OCI-M1 (cell line): Measurements from ENCODE around the gene TMEM63A.
A peak's percentile ranks its signal among the peaks of the same experiment; 100 is the strongest.

Source experiments
- DNase-seq: peaks from one replicate; lab custom pipeline; 2025; lab: John Stamatoyannopoulos, UW

TMEM63A gene

DNA sequence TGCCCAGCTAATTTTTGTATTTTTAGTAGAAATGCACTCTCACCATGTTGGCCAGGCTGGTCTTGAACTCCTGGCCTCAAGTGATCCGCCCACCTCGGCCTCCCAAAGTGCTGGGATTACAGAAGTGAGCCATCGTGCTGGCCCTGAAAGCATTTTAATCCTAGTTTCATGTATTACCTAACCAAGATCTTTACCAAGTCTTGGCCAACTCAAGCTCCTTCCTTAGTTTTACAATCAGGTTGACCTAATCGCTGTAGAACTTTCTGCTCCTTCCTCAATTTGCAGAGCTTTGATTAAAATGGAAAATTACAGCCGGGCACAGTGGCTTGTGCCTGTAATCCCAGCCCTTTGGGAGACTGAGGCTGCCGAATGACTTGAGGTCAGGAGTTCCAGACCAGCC is 3.2 kb upstream of the TMEM63A start:
- DNase-seq, result no peak

DNA sequence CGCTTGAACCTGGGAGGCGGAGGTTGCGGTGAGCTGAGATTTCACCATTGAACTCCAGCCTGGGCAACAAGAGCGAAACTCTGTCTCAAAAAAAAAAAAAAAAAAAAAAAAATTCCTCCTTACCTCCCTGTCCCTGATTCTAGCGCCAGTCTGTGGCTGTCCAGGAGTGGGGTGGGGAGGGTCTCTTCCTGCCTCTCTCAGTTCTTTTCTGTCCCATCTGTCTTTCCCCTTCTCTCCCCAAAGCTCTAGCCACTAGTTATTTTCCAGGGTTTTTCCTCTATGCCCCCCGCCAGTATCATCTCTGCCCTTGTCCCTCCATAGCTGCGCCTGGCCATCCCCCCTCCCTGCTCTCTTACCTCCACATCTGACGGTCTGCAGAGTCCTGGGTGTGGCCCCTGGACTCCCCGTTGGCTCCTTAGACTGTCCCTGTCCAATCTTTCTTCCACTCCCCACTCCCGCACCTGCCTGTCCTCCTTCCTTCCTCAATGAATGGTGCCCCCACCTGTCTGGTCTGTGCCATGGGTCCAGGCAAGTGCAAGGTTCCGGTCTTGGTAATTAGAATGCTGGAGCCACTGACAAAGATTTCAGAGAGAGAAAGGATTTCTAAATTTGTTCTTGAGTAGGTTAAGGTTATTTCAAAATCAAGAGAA is 1.6 kb upstream of the TMEM63A start:
- no peak for DNase-seq

DNA sequence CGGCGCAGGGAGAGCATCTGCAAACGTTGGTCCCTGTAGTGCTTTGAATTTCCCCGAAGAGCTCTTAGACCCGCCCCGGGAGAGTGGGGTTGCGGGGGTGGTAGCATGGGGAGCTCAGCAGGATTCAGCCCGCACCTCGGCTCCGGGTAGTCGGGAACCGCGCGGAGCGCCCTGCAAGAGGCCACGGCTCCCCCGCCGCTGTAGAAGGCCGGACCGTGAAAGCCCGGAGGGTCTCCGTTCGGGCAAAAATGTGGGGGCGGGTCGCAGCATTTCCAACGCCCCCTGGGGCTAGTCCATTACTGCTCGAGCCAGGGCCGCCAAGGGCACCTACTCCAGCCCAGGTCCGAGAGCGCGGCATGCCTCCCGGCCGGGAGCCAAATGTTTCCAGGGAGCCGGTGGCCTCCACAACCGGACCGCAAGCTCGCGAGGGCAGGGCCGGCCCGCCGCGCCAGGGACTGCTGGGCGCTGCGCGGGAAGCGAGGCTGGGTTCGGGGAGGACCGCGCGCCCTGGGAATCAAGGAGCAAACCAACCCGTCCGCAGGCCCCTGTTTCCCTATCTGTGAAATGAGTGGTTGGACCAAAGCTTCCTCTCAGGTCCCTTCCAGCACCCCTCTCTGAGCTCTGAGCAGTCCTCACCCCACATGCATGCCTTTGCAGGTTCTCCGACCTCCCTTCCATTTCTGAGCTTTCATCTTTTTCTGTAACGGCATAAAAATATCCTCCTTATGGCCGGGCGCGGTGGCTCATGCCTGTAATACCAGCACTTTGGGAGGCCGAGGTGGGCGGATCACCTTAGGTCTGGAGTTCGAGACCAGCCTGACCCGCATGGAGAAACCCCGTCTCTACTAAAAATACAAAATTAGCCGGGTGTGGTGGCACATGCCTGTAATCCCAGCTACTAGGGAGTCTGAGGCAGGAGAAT is 775 bp upstream of the TMEM63A start:
- peak; percentile 62 for DNase-seq

DNA sequence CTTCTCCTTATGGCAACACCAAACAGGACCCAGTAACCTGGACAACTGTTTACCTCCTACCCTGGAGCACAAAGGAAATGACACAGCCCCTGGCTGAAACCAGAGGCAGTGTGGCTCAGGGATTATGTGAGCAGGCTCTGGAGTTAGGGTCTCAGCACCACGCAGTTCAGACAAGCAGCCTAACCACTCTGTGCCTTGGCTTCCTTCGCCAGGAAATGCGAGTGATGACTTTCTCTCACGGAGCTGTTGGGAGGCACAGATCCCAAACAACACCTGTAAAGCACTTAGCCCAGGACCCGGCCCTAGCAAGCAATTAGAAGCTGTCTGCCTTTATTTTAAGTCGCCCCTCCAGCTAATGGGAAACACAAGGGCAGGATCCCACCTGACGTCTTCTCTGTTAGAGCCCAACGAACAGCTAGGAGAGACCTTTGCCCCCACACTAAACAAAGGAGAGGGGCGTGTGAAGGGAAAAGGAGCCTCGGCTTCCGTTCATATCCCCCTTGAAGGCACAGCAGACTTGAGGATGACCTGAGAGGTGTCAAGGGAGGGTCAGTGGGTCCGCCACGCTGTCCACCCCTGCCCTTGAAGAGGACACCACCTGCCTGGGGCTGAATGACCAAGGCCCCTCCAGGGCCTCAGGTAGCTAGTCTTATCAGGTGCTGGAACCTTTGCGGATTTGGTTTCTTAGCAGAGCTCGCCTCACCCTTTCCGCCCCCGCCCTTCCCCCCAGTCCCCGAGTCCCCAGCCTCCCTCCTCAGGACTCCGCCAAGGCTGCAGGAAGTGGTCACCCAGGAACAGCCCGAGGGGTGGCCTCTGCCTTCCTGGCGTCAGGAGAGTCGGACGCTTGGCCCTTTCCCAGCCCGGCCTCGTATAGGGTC is 860 bp downstream of the TMEM63A start:
- peak; percentile 63 for DNase-seq

DNA sequence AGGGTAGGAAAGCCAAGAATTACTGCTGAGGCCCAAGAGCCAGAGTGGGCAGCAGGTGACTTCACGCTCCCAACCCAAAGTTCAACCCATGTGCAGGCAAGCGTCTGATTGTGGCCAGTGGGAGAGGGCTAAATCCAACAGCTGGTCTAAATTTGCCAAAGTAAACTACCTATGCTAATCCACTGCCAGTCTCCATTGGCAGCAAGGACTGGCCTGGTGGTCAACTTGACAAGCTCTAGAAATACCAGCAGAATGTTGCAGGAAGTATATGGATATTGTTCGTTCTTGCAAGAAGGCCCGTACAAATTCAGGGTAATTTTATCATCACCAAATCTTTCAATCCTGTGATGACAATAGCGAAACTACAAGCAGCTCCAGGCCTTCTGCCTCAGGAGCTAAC is 1.5 kb downstream of the TMEM63A start:
- DNase-seq, result peak; percentile 27

DNA sequence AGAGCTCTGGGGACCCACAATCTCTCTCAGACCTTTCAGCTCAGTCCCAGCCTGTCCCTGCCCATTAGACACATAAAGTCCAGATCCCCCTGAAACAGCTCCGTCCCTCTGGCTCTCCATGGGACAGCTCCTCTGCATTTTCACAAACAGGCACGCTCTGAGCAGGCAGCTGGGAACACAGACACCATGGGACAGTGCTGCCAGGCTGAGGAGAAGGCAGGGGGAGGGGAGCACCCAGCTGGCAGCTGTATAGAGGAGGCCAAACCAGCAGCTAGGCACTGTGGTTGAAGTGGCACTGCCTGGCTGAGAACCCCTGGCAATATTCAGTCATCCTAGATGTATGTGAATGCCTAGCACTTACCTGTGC is 2.0 kb downstream of the TMEM63A start:
- no peak for DNase-seq

DNA sequence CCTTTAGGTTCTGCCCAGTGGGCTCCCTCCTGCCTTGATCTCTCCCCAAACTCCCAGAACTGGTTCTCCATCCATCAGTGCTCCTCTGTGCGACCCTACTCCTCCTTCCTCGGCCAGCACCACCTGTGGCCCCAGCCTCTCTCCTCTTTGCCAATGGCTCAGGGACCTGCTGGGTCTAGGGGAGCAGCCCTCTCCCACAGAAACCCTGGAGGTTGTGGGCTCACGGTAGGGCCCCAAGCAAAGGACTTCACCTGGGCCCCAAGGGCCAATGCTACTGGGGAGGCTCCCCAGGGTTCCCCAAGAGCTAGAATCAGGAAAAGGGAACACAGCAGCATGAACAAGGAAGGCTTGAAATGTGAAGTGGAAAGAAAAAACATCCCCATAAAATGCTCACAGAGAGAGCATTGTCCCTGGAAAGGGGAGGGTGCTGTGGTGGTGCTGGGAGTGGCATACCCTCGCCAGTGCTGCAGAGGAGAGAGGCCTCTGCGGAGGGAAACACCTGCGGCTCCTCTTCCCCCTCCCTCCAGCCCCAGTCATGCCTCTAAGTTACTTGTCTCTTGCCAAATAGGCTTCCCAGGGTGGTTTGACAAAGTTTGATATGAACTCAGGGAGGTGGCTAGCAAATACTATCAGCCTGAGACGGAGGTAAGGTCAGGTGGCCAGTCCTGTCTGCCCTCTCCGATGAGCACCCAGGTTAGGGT is 2.5 kb downstream of the TMEM63A start:
- DNase-seq, result no peak

DNA sequence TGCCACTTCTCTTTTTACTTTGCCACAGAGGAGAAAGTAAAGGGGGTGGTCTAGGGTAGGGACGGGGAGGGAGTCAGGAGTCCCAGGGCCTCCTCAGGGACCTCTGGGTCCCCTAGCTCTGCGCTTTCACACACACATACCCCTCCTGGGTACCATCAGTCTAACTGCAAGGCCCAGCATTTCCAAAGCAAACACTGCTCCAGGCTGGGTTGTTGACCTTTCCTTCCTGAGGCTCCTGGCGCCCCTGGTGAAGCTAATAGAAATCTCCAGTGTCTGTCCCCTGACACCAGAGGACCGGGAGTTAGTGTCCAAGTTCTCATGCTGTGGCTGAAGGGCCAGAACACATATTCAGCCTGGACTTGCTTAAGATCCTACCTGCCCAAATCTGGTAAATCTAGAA is 3.9 kb downstream of the TMEM63A start:
- no peak for DNase-seq

DNA sequence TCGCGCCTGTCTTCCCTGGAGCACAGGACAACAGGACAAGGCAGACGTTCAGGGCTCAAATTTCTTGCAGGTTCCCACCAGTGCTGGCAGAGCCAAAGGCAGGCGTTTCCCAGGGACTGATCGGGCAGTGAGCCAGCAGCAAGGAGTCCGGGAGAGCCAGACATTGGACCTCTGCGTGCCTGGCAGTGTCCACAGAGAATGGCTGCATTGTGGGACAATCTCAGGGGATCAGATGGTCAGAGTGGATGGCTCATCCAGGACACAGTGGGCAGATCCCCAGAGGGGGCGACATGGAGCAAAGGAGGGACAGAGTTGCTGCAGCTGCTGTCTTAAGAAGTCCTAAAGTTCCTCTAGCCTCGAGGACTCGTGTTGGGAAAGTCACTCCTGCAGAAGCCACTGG is 4.6 kb downstream of the TMEM63A start:
- peak; percentile 58 for DNase-seq

DNA sequence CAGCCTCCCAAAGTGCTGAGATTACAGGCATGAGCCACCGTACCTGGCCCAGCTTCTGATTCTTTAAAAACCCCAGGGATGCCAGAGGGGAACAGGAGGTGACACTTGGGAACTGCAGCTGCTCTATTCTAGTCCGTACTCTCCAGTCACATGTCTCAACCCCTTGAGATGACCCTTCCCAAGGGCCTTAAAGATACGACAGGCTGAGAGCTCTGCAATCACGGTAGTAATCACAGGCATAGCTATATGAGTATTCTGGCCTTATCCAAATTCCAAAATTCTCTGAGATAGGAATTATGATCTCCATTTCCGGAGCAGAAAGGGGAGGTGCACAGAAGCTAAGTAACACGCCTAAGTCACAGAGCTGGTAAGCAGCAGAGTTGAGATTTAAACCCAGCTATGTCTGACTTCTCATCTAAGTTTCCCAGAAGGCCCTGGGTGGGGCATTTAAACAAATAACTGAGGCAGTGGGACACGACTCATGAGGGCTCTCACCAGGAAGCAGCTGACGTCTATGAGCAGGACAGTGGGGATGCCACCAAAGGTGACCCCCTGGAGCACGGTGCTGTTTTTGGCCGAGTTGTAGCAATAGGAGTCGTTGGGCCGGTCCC is 5.2 kb downstream of the TMEM63A start:
- DNase-seq, result no peak

DNA sequence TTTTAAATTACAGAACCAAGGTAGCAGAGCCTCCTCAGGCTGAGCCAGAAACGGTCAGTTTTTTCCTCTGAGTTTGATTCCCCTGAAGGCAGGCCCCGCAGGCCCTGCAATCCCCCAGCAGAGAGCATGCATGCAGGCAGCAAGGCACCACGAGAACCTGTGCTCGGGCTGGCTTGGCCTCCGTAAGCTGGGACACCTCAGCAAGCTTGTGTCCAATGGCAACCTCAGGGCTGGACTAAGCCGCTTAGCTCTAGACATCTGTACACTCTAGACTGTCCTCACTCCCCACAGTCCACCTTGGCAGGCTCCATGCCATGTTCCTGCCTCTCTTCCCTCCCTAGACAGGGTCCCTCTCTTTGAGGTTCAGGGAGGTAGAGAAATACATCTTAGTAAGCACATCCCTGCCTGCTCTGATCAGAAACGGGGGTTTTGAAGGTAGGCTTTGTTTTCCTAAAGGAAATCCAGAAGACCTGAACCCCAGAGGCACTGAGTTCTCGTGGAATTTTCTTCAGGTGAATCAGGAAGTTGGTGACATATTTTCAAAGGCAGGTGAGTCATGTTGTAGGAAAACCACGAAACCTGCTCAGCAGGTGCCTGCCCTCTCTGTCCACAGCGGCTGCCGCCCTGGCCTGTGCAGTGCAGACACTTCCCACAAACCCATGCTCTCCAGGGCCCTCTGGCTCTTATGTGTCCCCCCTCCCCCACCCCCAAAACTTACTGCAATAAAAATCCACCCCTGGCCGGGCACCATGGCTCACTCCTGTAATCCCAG is 7.0 kb downstream of the TMEM63A start:
- DNase-seq, result no peak

DNA sequence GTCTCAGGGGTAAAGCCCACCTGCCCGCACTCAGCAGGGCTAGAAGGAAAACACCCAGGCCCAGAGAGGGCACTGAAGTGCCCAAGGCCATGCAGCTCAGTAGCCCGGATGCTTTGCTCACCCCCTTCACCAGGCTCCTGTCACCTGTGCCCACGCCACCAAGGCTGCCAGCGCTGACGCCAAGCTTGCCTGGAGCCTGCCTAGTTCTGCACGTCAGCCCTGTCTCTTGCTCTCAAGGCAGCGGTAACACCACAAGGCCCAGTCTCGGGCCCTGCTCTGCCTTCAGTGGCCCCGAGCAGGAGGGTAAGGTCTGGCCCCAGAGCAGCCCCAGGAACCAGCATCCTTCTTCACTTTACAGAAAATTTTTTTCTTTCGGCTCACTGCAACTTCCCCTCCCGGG is 7.7 kb downstream of the TMEM63A start:
- DNase-seq, result no peak

DNA sequence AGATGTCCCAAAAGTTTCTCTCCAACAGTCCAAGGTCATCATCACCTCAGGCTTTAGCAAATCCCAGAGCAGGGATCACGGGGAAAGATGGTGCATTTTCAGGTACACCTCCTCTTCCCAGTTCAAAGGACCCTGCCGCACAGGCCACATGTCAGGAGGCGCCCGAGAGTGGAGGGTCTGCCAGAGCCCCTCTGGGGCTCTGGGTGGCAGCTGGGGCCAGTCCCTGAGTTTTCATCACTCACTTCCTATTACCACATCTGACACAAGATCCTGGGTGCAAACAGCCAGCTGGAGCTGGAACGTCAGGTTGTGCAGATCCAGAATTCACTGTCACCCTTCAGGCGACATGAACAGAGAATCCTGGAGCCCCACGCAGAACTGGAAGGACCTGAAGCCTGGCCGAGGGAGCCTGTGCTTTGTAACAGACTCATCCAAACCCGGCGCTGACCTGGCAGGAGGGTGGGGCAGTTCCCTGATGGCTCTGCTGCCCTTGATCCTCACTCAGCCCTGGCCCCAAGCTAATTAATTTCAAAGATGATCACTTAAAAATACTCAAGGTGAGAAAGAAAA is 8.8 kb downstream of the TMEM63A start:
- no peak for DNase-seq

DNA sequence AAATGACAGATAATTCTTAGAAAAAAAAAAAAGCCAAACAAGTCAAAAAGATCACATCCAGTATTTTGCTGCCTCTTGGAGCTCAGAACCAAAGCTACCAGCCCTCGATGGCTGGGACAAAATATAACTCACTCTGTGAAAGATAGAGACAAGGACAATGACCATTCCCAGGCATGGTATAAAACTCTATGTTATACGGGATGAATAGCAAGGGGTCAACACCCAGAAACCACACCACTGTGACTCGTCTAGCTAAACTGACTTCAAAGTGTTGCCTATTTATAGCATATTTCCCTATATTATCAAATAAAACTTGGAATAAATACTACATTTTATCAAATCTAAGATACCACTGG is 10.1 kb downstream of the TMEM63A start:
- no peak for DNase-seq

DNA sequence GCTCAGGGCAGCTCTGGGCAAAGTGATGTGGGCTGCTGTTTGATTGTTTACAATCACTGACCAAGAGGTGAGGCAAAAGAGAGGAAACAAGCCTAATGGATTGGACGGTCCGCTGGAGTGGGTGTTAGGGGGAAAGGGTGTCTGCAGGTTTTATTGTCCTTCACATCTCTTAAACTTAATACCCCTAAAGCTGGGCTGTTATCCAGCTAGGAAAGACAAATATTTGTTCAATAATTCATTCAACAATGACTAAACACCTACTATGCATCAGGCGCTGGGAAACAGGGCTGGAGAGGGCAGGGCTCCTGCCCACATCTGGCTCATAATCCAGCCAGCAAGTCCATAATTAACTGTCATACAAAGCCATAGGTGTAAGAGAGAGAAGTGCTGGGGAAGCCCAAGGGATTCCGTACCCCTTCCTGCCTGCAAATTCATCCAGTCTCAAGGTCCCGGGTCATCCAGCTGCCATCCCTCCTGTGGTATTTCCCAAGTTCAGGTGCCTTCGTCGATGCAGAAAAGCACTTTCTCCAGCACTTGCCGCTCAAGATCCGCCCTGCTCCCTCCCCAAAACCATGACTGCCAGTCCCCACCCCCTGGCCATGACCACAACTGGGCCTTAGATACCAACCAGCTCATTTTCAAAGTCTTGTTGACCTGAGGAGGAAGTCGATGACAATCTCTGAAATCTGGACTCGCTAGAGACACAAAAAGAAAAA is 10.7 kb downstream of the TMEM63A start:
- DNase-seq, result peak; percentile 59

DNA sequence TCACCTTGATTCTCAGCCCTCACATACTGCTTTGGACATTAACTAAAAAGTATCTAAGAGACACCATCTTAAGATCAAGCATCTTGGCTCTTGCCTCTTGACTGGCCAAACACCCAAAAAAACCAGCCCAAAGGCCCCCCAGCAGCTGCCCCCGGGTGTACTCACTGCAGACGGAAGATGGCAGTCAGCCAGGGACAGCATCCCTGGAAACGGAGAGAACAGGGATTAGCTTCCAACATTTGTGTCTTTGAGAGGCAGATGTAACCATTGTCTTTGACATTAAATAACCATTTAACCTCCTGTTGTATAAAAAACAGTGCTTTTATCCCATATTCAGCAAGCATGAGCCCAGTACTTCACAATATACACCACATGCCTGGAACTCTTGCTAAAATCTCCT is 11.3 kb downstream of the TMEM63A start:
- no peak for DNase-seq

DNA sequence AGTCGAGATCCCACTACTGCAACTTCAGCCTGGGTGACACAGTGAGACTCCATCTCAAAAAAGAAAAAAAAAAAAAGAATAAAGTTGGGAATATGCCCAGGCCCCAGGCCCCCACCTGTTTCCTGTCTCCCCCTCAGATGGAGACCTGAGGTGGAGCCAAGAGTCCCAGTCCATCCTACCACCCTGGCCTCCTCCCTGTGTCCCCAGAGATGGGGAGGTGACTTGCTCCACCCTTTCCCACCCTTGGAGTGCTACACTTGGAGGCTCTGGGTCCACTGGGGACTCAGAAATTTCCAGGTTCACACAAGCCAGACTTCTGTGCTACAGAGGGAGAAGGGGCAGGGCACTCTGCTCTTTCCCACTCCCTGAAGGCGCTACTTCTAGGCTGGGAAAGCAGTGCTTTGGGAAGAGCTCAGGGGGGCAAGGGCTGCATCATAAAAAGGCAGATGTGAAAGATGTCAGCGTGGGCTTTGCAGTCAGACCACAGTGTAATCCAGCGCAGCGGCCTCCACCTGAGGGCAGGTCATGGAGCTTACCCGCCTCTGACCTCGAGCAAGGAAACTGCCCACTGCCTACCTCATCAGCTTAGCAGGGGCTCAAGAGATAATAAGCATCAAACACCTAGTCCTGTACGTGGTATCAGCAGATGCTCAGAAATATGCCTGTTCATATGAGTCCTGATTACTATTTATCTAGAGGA is 13.4 kb downstream of the TMEM63A start:
- no peak for DNase-seq

DNA sequence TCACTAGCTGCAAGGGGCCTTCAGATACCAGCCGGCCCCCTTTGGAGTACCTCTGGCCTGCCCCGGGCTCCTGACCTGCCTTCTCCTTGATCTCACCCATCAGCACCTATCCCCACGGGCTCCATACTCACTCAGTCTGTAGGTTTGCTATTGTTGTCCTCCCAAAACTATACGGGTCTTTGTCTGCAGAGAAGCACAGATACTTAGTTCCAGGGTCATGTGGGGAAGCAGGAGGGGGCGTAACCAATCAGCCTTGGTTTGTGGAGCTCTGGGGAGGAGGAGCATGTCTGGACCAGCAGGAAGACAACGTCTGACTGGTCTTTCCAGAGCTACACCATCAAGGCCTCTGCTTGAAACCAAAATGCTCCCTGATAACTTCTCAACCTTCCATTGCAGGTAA is 15.2 kb downstream of the TMEM63A start:
- DNase-seq, result no peak
